GM23338 (cell line): ENCODE data around the gene CNTN3.

Source experiments
- CREB1 ChIP-seq: fragments of 250-450 bp; sonication (Bioruptor Pico); IDR thresholded peaks from 2 replicates; pipeline ENCODE4 v1.5.0; 2020; ENCODE audit warnings: low read depth, mild to moderate bottlenecking, moderate library complexity
- EZH2 ChIP-seq: fragments of 200-600 bp; sonication (generic); IDR thresholded peaks from one replicate; pipeline ENCODE4 v1.8.0; 2017; ENCODE audit warnings: antibody characterized with exemption, mild to moderate bottlenecking, low read depth; ENCODE audit not compliant: unreplicated experiment
- EZH2phosphoT487 ChIP-seq: fragments of 200-600 bp; sonication (generic); IDR thresholded peaks from one replicate; pipeline ENCODE4 v1.8.1; 2018; ENCODE audit warnings: antibody characterized with exemption; ENCODE audit not compliant: unreplicated experiment
- NANOG ChIP-seq: IDR thresholded peaks from 2 replicates; pipeline ENCODE4 v1.6.1; 2016; ENCODE audit warnings: antibody characterized with exemption, borderline replicate concordance
- POLR2AphosphoS5 ChIP-seq: IDR thresholded peaks from 2 replicates; pipeline ENCODE4 v1.6.1; 2016; ENCODE audit warnings: antibody characterized with exemption, low read depth
- TF ChIP-seq, protein P1 (sequence below): IDR thresholded peaks from one replicate; pipeline ENCODE4 v1.6.1; 2018; ENCODE audit warnings: antibody characterized with exemption; ENCODE audit not compliant: unreplicated experiment
- TF ChIP-seq, protein P2 (sequence below), 2 experiments: fragments of 200-600 bp in 1 of 2; sonication (generic) in 1 of 2; conservative IDR thresholded peaks; 2 replicates each; pipeline versions ENCODE4 v1.5.1 to v1.6.1; 2016 to 2017; ENCODE audit warnings: antibody characterized with exemption in 2 of 2, low read depth in 2 of 2, mild to moderate bottlenecking in 2 of 2, moderate library complexity in 1 of 2
- TF ChIP-seq, protein P3 (sequence below): IDR thresholded peaks from 2 replicates; pipeline ENCODE4 v1.6.1; 2016; ENCODE audit warnings: antibody characterized with exemption
- TF ChIP-seq, protein P4 (sequence below): fragments of 250-450 bp; sonication (Bioruptor Pico); IDR thresholded peaks from 2 replicates; pipeline ENCODE4 v1.5.0; 2020; ENCODE audit warnings: mild to moderate bottlenecking, moderate library complexity

DNA sequence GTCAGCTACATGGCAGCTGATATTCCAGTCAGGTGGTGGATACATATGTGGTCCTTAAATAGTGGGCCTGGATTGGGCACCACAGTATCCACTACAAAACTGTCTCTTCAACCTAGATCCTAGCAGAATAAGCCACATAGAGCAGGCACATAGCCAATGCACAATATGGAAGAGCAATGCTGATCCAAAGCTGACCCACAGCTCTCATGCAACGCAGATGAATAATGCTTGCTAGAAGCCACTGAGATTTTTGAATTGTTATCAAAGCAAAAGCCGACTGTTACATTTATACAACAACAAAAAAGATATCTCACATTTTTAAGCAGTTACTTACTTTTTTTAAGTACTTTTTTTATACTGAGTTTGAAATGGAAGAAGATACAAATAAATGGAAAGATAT is 11.2 kb downstream of the CNTN3 start:
- TF ChIP-seq POLR2AphosphoS5 (no peak), EZH2 (no peak), EZH2phosphoT487 (no peak), CREB1 (CRISPR knock-in tag) (no peak), NANOG (no peak)
- TF ChIP-seq, protein P1, sequence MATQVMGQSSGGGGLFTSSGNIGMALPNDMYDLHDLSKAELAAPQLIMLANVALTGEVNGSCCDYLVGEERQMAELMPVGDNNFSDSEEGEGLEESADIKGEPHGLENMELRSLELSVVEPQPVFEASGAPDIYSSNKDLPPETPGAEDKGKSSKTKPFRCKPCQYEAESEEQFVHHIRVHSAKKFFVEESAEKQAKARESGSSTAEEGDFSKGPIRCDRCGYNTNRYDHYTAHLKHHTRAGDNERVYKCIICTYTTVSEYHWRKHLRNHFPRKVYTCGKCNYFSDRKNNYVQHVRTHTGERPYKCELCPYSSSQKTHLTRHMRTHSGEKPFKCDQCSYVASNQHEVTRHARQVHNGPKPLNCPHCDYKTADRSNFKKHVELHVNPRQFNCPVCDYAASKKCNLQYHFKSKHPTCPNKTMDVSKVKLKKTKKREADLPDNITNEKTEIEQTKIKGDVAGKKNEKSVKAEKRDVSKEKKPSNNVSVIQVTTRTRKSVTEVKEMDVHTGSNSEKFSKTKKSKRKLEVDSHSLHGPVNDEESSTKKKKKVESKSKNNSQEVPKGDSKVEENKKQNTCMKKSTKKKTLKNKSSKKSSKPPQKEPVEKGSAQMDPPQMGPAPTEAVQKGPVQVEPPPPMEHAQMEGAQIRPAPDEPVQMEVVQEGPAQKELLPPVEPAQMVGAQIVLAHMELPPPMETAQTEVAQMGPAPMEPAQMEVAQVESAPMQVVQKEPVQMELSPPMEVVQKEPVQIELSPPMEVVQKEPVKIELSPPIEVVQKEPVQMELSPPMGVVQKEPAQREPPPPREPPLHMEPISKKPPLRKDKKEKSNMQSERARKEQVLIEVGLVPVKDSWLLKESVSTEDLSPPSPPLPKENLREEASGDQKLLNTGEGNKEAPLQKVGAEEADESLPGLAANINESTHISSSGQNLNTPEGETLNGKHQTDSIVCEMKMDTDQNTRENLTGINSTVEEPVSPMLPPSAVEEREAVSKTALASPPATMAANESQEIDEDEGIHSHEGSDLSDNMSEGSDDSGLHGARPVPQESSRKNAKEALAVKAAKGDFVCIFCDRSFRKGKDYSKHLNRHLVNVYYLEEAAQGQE: no peak
- TF ChIP-seq, protein P2, sequence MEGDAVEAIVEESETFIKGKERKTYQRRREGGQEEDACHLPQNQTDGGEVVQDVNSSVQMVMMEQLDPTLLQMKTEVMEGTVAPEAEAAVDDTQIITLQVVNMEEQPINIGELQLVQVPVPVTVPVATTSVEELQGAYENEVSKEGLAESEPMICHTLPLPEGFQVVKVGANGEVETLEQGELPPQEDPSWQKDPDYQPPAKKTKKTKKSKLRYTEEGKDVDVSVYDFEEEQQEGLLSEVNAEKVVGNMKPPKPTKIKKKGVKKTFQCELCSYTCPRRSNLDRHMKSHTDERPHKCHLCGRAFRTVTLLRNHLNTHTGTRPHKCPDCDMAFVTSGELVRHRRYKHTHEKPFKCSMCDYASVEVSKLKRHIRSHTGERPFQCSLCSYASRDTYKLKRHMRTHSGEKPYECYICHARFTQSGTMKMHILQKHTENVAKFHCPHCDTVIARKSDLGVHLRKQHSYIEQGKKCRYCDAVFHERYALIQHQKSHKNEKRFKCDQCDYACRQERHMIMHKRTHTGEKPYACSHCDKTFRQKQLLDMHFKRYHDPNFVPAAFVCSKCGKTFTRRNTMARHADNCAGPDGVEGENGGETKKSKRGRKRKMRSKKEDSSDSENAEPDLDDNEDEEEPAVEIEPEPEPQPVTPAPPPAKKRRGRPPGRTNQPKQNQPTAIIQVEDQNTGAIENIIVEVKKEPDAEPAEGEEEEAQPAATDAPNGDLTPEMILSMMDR (conservative IDR thresholded peaks at IDR 0.05; ENCODE audit: low read depth in 2 of 2): no peak
- TF ChIP-seq, protein P3, sequence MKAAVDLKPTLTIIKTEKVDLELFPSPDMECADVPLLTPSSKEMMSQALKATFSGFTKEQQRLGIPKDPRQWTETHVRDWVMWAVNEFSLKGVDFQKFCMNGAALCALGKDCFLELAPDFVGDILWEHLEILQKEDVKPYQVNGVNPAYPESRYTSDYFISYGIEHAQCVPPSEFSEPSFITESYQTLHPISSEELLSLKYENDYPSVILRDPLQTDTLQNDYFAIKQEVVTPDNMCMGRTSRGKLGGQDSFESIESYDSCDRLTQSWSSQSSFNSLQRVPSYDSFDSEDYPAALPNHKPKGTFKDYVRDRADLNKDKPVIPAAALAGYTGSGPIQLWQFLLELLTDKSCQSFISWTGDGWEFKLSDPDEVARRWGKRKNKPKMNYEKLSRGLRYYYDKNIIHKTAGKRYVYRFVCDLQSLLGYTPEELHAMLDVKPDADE: no peak
- TF ChIP-seq, protein P4, sequence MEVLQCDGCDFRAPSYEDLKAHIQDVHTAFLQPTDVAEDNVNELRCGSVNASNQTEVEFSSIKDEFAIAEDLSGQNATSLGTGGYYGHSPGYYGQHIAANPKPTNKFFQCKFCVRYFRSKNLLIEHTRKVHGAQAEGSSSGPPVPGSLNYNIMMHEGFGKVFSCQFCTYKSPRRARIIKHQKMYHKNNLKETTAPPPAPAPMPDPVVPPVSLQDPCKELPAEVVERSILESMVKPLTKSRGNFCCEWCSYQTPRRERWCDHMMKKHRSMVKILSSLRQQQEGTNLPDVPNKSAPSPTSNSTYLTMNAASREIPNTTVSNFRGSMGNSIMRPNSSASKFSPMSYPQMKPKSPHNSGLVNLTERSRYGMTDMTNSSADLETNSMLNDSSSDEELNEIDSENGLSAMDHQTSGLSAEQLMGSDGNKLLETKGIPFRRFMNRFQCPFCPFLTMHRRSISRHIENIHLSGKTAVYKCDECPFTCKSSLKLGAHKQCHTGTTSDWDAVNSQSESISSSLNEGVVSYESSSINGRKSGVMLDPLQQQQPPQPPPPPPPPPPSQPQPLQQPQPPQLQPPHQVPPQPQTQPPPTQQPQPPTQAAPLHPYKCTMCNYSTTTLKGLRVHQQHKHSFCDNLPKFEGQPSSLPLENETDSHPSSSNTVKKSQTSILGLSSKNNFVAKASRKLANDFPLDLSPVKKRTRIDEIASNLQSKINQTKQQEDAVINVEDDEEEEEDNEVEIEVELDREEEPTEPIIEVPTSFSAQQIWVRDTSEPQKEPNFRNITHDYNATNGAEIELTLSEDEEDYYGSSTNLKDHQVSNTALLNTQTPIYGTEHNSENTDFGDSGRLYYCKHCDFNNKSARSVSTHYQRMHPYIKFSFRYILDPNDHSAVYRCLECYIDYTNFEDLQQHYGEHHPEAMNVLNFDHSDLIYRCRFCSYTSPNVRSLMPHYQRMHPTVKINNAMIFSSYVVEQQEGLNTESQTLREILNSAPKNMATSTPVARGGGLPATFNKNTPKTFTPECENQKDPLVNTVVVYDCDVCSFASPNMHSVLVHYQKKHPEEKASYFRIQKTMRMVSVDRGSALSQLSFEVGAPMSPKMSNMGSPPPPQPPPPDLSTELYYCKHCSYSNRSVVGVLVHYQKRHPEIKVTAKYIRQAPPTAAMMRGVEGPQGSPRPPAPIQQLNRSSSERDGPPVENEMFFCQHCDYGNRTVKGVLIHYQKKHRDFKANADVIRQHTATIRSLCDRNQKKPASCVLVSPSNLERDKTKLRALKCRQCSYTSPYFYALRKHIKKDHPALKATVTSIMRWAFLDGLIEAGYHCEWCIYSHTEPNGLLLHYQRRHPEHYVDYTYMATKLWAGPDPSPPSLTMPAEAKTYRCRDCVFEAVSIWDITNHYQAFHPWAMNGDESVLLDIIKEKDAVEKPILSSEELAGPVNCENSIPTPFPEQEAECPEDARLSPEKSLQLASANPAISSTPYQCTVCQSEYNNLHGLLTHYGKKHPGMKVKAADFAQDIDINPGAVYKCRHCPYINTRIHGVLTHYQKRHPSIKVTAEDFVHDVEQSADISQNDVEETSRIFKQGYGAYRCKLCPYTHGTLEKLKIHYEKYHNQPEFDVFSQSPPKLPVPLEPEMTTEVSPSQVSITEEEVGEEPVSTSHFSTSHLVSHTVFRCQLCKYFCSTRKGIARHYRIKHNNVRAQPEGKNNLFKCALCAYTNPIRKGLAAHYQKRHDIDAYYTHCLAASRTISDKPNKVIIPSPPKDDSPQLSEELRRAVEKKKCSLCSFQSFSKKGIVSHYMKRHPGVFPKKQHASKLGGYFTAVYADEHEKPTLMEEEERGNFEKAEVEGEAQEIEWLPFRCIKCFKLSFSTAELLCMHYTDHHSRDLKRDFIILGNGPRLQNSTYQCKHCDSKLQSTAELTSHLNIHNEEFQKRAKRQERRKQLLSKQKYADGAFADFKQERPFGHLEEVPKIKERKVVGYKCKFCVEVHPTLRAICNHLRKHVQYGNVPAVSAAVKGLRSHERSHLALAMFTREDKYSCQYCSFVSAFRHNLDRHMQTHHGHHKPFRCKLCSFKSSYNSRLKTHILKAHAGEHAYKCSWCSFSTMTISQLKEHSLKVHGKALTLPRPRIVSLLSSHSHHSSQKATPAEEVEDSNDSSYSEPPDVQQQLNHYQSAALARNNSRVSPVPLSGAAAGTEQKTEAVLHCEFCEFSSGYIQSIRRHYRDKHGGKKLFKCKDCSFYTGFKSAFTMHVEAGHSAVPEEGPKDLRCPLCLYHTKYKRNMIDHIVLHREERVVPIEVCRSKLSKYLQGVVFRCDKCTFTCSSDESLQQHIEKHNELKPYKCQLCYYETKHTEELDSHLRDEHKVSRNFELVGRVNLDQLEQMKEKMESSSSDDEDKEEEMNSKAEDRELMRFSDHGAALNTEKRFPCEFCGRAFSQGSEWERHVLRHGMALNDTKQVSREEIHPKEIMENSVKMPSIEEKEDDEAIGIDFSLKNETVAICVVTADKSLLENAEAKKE (CRISPR knock-in tag): no peak
